Stimulated activated CD4-positive, alpha-beta T cell treated with anti-CD3 and anti-CD28 coated beads, Interleukin-4, amount 100 ng/mL, for 4 hours (primary cell): ENCODE measurements around the gene TTLL4.

Source experiments
- DNase-seq, 2 experiments: peaks; one replicate each; pipeline ENCODE4 v3.0.0-alpha.2; 2020

The TTLL4 gene

GRCh38 chr2:218710687-218711549 lies at the start of gene TTLL4:
Gene TTLL4 (plus strand): TSS chr2:218710835. CDS start chr2:218737677, 26,842 bp downstream.
- DNase-seq = peak; percentile 99

- DNase-seq = no peak
Observed at GRCh38 chr2:218662377-218662776, 48.3 kb upstream of the TTLL4 start.

- no peak for DNase-seq
Observed at GRCh38 chr2:218662827-218663226, 47.8 kb upstream of the TTLL4 start.

GRCh38 chr2:218663901-218664300 lies 46.7 kb upstream of the TTLL4 start:
- DNase-seq = no peak

GRCh38 chr2:218664653-218665052 lies 46.0 kb upstream of the TTLL4 start:
- DNase-seq = no peak

GRCh38 chr2:218671097-218671653 lies 39.5 kb upstream of the TTLL4 start:
- DNase-seq = no peak

- peak; percentile 74 to 81 for DNase-seq
Observed at GRCh38 chr2:218671654-218672566, 38.7 kb upstream of the TTLL4 start, which contains the start of the genes RNF25 and STK36. Gene RNF25 (minus strand): TSS chr2:218672002. CDS start chr2:218671970, 32 bp downstream. Gene STK36 (plus strand): TSS chr2:218672086. CDS start chr2:218672830, 744 bp downstream.

GRCh38 chr2:218679119-218679518 lies 31.5 kb upstream of the TTLL4 start:
- no peak for DNase-seq

- no peak for DNase-seq
Observed at GRCh38 chr2:218680061-218680460, 30.6 kb upstream of the TTLL4 start.

GRCh38 chr2:218687400-218688060 lies 23.1 kb upstream of the TTLL4 start:
- DNase-seq = peak in 1 of 2 experiments; percentile 17

- DNase-seq = no peak
Observed at GRCh38 chr2:218691234-218691633, 19.4 kb upstream of the TTLL4 start.

- no peak for DNase-seq
Observed at GRCh38 chr2:218694405-218695145, 16.1 kb upstream of the TTLL4 start.

- DNase-seq = no peak
Observed at GRCh38 chr2:218698885-218699284, 11.8 kb upstream of the TTLL4 start.

GRCh38 chr2:218701806-218702205 lies 8.8 kb upstream of the TTLL4 start:
- no peak for DNase-seq

GRCh38 chr2:218703341-218703740 lies 7.3 kb upstream of the TTLL4 start:
- no peak for DNase-seq

- no peak for DNase-seq
Observed at GRCh38 chr2:218708086-218708485, 2.5 kb upstream of the TTLL4 start.

GRCh38 chr2:218709908-218710307 lies 727 bp upstream of the TTLL4 start:
- DNase-seq = no peak

- DNase-seq = no peak
Observed at GRCh38 chr2:218710334-218710686, 325 bp upstream of the TTLL4 start.

- no peak for DNase-seq
Observed at GRCh38 chr2:218711550-218711929, 905 bp downstream of the TTLL4 start.

- no peak for DNase-seq
Observed at GRCh38 chr2:218713922-218714321, 3.3 kb downstream of the TTLL4 start.

GRCh38 chr2:218716070-218716469 lies 5.4 kb downstream of the TTLL4 start:
- no peak for DNase-seq

- no peak for DNase-seq
Observed at GRCh38 chr2:218717262-218717661, 6.6 kb downstream of the TTLL4 start.
